HG03135 (cell line): ENCODE results near the gene EBF4.
"Not testable (repeated sequence)": the region's sequence is repeated elsewhere in the genome, so short reads cannot be mapped to it uniquely, and the experiment has no call there.

Source experiments
- ATAC-seq: cut with Tn5 transposase; IDR thresholded peaks from one replicate; pipeline ENCODE4 v1.9.1; 2021; ENCODE audit warnings: mild to moderate bottlenecking, moderate library complexity; ENCODE audit not compliant: unreplicated experiment

The EBF4 gene

GRCh38 chr20:2671977-2672376, 20.6 kb upstream of the EBF4 start:
- no peak for ATAC-seq

- no peak for ATAC-seq
Measured at GRCh38 chr20:2672446-2672845, 20.1 kb upstream of the EBF4 start.

- no peak for ATAC-seq
Measured at GRCh38 chr20:2673453-2673852, 19.1 kb upstream of the EBF4 start.

GRCh38 chr20:2680046-2680445, 12.5 kb upstream of the EBF4 start:
- no peak for ATAC-seq

GRCh38 chr20:2682040-2682439, 10.5 kb upstream of the EBF4 start:
- not testable (repeated sequence) for ATAC-seq

GRCh38 chr20:2684817-2685216, 7.8 kb upstream of the EBF4 start:
- ATAC-seq: not testable (repeated sequence)

- ATAC-seq: no peak
Measured at GRCh38 chr20:2687514-2687913, 5.1 kb upstream of the EBF4 start.

GRCh38 chr20:2688041-2688591, 4.5 kb upstream of the EBF4 start:
- no peak for ATAC-seq

- ATAC-seq: no peak
Measured at GRCh38 chr20:2690213-2690612, 2.4 kb upstream of the EBF4 start.

- ATAC-seq: no peak
Measured at GRCh38 chr20:2690718-2691117, 1.9 kb upstream of the EBF4 start.

GRCh38 chr20:2691127-2691526, 1.5 kb upstream of the EBF4 start:
- no peak for ATAC-seq

- ATAC-seq: no peak
Measured at GRCh38 chr20:2691663-2692035, 931 bp upstream of the EBF4 start.

GRCh38 chr20:2692886-2693285, 306 bp downstream of the EBF4 start:
- ATAC-seq: no peak

GRCh38 chr20:2693286-2694007, 867 bp downstream of the EBF4 start:
- ATAC-seq: no peak

- no peak for ATAC-seq
Measured at GRCh38 chr20:2694008-2694471, 1.5 kb downstream of the EBF4 start.

- no peak for ATAC-seq
Measured at GRCh38 chr20:2694519-2694918, 1.9 kb downstream of the EBF4 start.

- ATAC-seq: no peak
Measured at GRCh38 chr20:2695206-2695983, 2.8 kb downstream of the EBF4 start.

GRCh38 chr20:2695984-2696525, 3.5 kb downstream of the EBF4 start:
- ATAC-seq: not testable (repeated sequence)

- no peak for ATAC-seq
Measured at GRCh38 chr20:2696646-2697045, 4.1 kb downstream of the EBF4 start.

- no peak for ATAC-seq
Measured at GRCh38 chr20:2697768-2698167, 5.2 kb downstream of the EBF4 start.

GRCh38 chr20:2698186-2698817, 5.7 kb downstream of the EBF4 start:
- ATAC-seq: no peak
